ENCODE measurements around the gene FBXW11. TPM values are rescaled to one million over a fixed set of nuclear protein-coding genes. Genes with fewer than 3 reads are reported as not detected.
A peak's percentile ranks its signal among the peaks of the same experiment; 100 is the strongest.
"Not testable (repeated sequence)": the region's sequence is repeated elsewhere in the genome, so short reads cannot be mapped to it uniquely, and the experiment has no call there.

The FBXW11 gene
- total and polyA plus RNA-seq, 2 experiments from 2014 or later = 59.0 to 98.0 TPM

GRCh38 chr5:171927345-171927941 is 79.0 kb downstream of the FBXW11 start:
- DNase-seq (ENCODE audit: low read depth in 1 of 2, low spot score in 1 of 2) = peak in 1 of 2 donors; percentile 17
- TF ChIP-seq CTCF (IDR thresholded peaks at IDR 0.05; ENCODE audit: low read depth, low read length) = peak; percentile 47
- Histone ChIP-seq H3K4me3 (no peak overlapping the region), H3K4me1 (ENCODE audit: low read depth) (no peaks in the 10 kb centered on the region), H3K9me3 (ENCODE audit: low read depth) (no peaks in the 10 kb centered on the region), H3K27me3 (no peaks in the 10 kb centered on the region), H3K27ac (no peak overlapping the region), H3K36me3 (no peaks in the 10 kb centered on the region)

GRCh38 chr5:171926311-171926710 is 80.1 kb downstream of the FBXW11 start:
- H3K4me3 ChIP-seq = no peak overlapping the region
- no peaks in the 10 kb centered on the region for H3K36me3 ChIP-seq
- TF ChIP-seq CTCF (IDR thresholded peaks at IDR 0.05; ENCODE audit: low read depth, low read length) = no peak
- H3K4me1 ChIP-seq (ENCODE audit: low read depth) = no peaks in the 10 kb centered on the region
- no peaks in the 10 kb centered on the region for H3K27me3 ChIP-seq
- H3K9me3 ChIP-seq (ENCODE audit: low read depth) = no peaks in the 10 kb centered on the region
- no peak overlapping the region for H3K27ac ChIP-seq
- no peak for DNase-seq (ENCODE audit: low read depth in 1 of 2, low spot score in 1 of 2)

- no peaks in the 10 kb centered on the region for H3K4me1 ChIP-seq (ENCODE audit: low read depth)
- no peaks in the 10 kb centered on the region for H3K9me3 ChIP-seq (ENCODE audit: low read depth)
- DNase-seq (ENCODE audit: low read depth in 1 of 2, low spot score in 1 of 2) = no peak
- H3K36me3 ChIP-seq = no peaks in the 10 kb centered on the region
- TF ChIP-seq CTCF (IDR thresholded peaks at IDR 0.05; ENCODE audit: low read depth, low read length) = no peak
- H3K27ac ChIP-seq = no peak overlapping the region
- no peak overlapping the region for H3K4me3 ChIP-seq
- H3K27me3 ChIP-seq = no peaks in the 10 kb centered on the region
These were observed 81.8 kb downstream of the FBXW11 start for GRCh38 chr5:171924493-171925122.

GRCh38 chr5:171920765-171921391 is 85.6 kb downstream of the FBXW11 start:
- Histone ChIP-seq H3K4me3 (no peak overlapping the region), H3K9me3 (ENCODE audit: low read depth) (no peaks in the 10 kb centered on the region), H3K36me3 (no peaks in the 10 kb centered on the region), H3K27ac (no peak overlapping the region), H3K4me1 (ENCODE audit: low read depth) (peaks cover 7% of the 10 kb centered on the region), H3K27me3 (no peaks in the 10 kb centered on the region)
- no peak for TF ChIP-seq CTCF (IDR thresholded peaks at IDR 0.05; ENCODE audit: low read depth, low read length)
- DNase-seq (ENCODE audit: low read depth in 1 of 2, low spot score in 1 of 2) = no peak

GRCh38 chr5:171915700-171916099 is 90.7 kb downstream of the FBXW11 start:
- not testable (repeated sequence) for H3K36me3 ChIP-seq; DNase-seq (ENCODE audit: low read depth in 1 of 2, low spot score in 1 of 2); H3K4me1 ChIP-seq (ENCODE audit: low read depth); H3K27ac ChIP-seq; H3K4me3 ChIP-seq; H3K9me3 ChIP-seq (ENCODE audit: low read depth); H3K27me3 ChIP-seq

- DNase-seq (ENCODE audit: low read depth in 1 of 2, low spot score in 1 of 2) = no peak
- H3K27ac ChIP-seq = no peak overlapping the region
These were observed 91.6 kb downstream of the FBXW11 start for GRCh38 chr5:171914726-171915338.

More at GRCh38 chr5:171914726-171915338, 91.6 kb downstream of the FBXW11 start:
- no peaks in the 10 kb centered on the region for H3K9me3 ChIP-seq (ENCODE audit: low read depth)
- H3K27me3 ChIP-seq = no peaks in the 10 kb centered on the region
- no peak for TF ChIP-seq CTCF (IDR thresholded peaks at IDR 0.05; ENCODE audit: low read depth, low read length)
- H3K4me1 ChIP-seq (ENCODE audit: low read depth) = peaks cover 7% of the 10 kb centered on the region
- H3K36me3 ChIP-seq = peaks cover 5% of the 10 kb centered on the region
- H3K4me3 ChIP-seq = no peak overlapping the region
